B cell (primary cell): ENCODE results near the gene LRRN2. TPM values are rescaled to one million over a fixed set of nuclear protein-coding genes. Genes with fewer than 3 reads are reported as not detected.

Experiments
- ATAC-seq: fragments of 200-7000 bp; cut with Tn5 transposase; one replicate; pipeline ENCODE4 v1.10.0; 2021; ENCODE audit warnings: low read depth, mild to moderate bottlenecking, moderate number of reproducible peaks, moderate library complexity
- CTCF ChIA-PET: fragments of 350-600 bp; sonication (Branson Sonifier 250); formaldehyde crosslinking; loops from one replicate; lab custom pipeline; 2021; ENCODE audit warnings: antibody characterized with exemption, inconsistent platforms; lab: Charles Lee
- POLR2A ChIA-PET: fragments of 350-600 bp; sonication (Branson Sonifier 250); formaldehyde crosslinking; loops from one replicate; lab custom pipeline; 2021; ENCODE audit warnings: antibody characterized with exemption; lab: Charles Lee
- DNase-seq: peaks from one replicate; pipeline ENCODE4 v3.0.0; 2013
- H2AFZ ChIP-seq: 2 replicates; pipeline ENCODE4 v1.6.1; 2012; ENCODE audit warnings: mild to moderate bottlenecking, low read depth, low read length; ENCODE audit not compliant: insufficient read depth, poor library complexity, severe bottlenecking
- H3K27ac ChIP-seq, 2 donors: 1 replicate in 1 of 2; 2 replicates in 1 of 2; pipeline ENCODE4 v1.5.1; 2012 to 2013; ENCODE audit warnings: low read length in 2 of 2, mild to moderate bottlenecking in 2 of 2, moderate library complexity in 1 of 2
- H3K27me3 ChIP-seq, 4 experiments: fragments of 200-600 bp in 1 of 4; sonication (generic) in 1 of 4; replicated peaks in 1 of 4; 1 replicate in 2 of 4; 2 replicates in 2 of 4; pipeline versions ENCODE4 v1.6.1 to v1.7.0; 2013 to 2016; ENCODE audit warnings: low read length in 3 of 4, mild to moderate bottlenecking in 2 of 4, mixed read lengths in 1 of 4, moderate library complexity in 1 of 4; ENCODE audit not compliant: insufficient read depth in 4 of 4, control insufficient read depth in 3 of 4; ENCODE audit errors: control extremely low read depth in 1 of 4
- H3K36me3 ChIP-seq, 2 experiments: replicated peaks in 1 of 2; 1 replicate in 1 of 2; 2 replicates in 1 of 2; pipeline versions ENCODE4 v1.6.1 to v1.7.1; 2013; ENCODE audit warnings: low read length in 1 of 2; ENCODE audit not compliant: insufficient read depth in 2 of 2, control insufficient read depth in 1 of 2; ENCODE audit errors: control extremely low read depth in 1 of 2, extremely low read depth in 1 of 2
- H3K4me1 ChIP-seq, 2 donors: fragments of 200-600 bp in 1 of 2; sonication (generic) in 1 of 2; 1 replicate in 1 of 2; 2 replicates in 1 of 2; pipeline versions ENCODE4 v1.5.1 to v1.6.1; 2013 to 2017; ENCODE audit warnings: low read length in 2 of 2; ENCODE audit not compliant: control insufficient read depth in 2 of 2, insufficient read depth in 2 of 2
- H3K4me2 ChIP-seq: replicated peaks from 2 replicates; pipeline ENCODE3; 2012; ENCODE audit warnings: mild to moderate bottlenecking, low read depth, low read length; ENCODE audit not compliant: poor library complexity, severe bottlenecking
- H3K4me3 ChIP-seq, 5 experiments: fragments of 200-600 bp in 1 of 5; sonication (generic) in 1 of 5; 1 replicate in 3 of 5; 2 replicates in 2 of 5; pipeline versions ENCODE4 v1.5.1 to v1.7.0; 2011 to 2016; ENCODE audit warnings: low read length in 4 of 5, mild to moderate bottlenecking in 4 of 5, low read depth in 2 of 5, control low read depth in 1 of 5, moderate library complexity in 1 of 5; ENCODE audit not compliant: insufficient read depth in 1 of 5; ENCODE audit errors: control extremely low read depth in 1 of 5, extremely low read depth in 1 of 5
- H3K79me2 ChIP-seq: fragments of 200-600 bp; sonication (generic); one replicate; pipeline ENCODE4 v1.6.0; 2016; ENCODE audit warnings: low read length; ENCODE audit not compliant: control insufficient read depth, insufficient read depth
- H3K9ac ChIP-seq: fragments of 200-600 bp; sonication (generic); 2 replicates; pipeline ENCODE4 v1.6.1; 2017; ENCODE audit warnings: mild to moderate bottlenecking, low read length, moderate library complexity
- H3K9me3 ChIP-seq, 3 donors: one replicate each; pipeline versions ENCODE4 v1.6.1 to v1.7.1; 2013; ENCODE audit warnings: low read length in 2 of 3; ENCODE audit not compliant: control insufficient read depth in 2 of 3, insufficient read depth in 1 of 3; ENCODE audit errors: control extremely low read depth in 1 of 3
- H4K20me1 ChIP-seq: 2 replicates; pipeline ENCODE4 v1.6.0; 2012; ENCODE audit warnings: mild to moderate bottlenecking, low read length; ENCODE audit not compliant: insufficient read depth, control insufficient read depth, poor library complexity, severe bottlenecking
- H3K27ac Mint-ChIP-seq: one replicate; pipeline ENCODE4 v1.8.0; 2021; ENCODE audit warnings: mixed read lengths
- H3K27me3 Mint-ChIP-seq: one replicate; pipeline ENCODE4 v1.8.0; 2021; ENCODE audit warnings: mixed read lengths
- H3K4me1 Mint-ChIP-seq: one replicate; pipeline ENCODE4 v1.8.0; 2021; ENCODE audit warnings: mixed read lengths
- H3K4me3 Mint-ChIP-seq: one replicate; pipeline ENCODE4 v1.8.0; 2021; ENCODE audit warnings: mixed read lengths
- H3K9me3 Mint-ChIP-seq: one replicate; pipeline ENCODE4 v1.8.0; 2022; ENCODE audit warnings: mixed read lengths; ENCODE audit not compliant: insufficient read depth
- EZH2 ChIP-seq: IDR thresholded peaks from 2 replicates; pipeline ENCODE4 v1.6.1; 2012; ENCODE audit warnings: borderline replicate concordance, low read depth, mild to moderate bottlenecking, moderate library complexity, low read length; ENCODE audit not compliant: insufficient read depth, poor library complexity, severe bottlenecking
- WGBS: methylation state at CpG from one replicate; pipeline ENCODE4 v1.1.5; 2013; ENCODE audit warnings: missing lambda C conversion rate; ENCODE audit not compliant: insufficient coverage; 5-methylcytosine and 5-hydroxymethylcytosine counted together
- intact Hi-C: fragments of 100-400 bp; cut with micrococcal nuclease; formaldehyde crosslinking; loops from one replicate; pipeline ENCODE4 v1.10.0; 2022
- polyA plus RNA-seq: library from polyadenylated mRNA; depleted of rRNA; stranded (reverse); fragments of >200 nt; gene quantifications from 2 replicates; pipeline ENCODE4 v1.2.3, GENCODE V29; 2012
- total RNA-seq, 2 donors: library from RNA; stranded (reverse); fragments of 120-200 nt in 1 of 2; gene quantifications; 1 replicate in 1 of 2; 2 replicates in 1 of 2; pipeline versions ENCODE4 v1.2.3 to v1.2.4, GENCODE V29; 2013 to 2022
- TF ChIP-seq, protein P1 (sequence below): fragments of 200-600 bp; IDR thresholded peaks from one replicate; pipeline ENCODE4 v1.8.0; 2022; ENCODE audit warnings: antibody characterized with exemption, mild to moderate bottlenecking

The LRRN2 gene
- total and polyA plus RNA-seq, 2 donors (not counting 1 experiment from before 2014, with no cell fraction given): not detected

- H3K9me3 ChIP-seq: no peaks in the 10 kb centered on the region
Observed at GRCh38 chr1:204598319-204598969, 87.1 kb downstream of the LRRN2 start.

More at GRCh38 chr1:204598319-204598969, 87.1 kb downstream of the LRRN2 start:
- ChIA-PET POLR2A (no interaction called here), CTCF (interaction anchor here (1.5 to 1.7 kb wide), 3 partner anchors 10 to 165 kb away, joined by 3 to 6 read pairs (median 3); no protein-coding TSS in a partner anchor)
- H3K27me3 Mint-ChIP-seq: no peaks in the 10 kb centered on the region
- H3K4me3 Mint-ChIP-seq: no peak overlapping the region
- Histone ChIP-seq H3K4me2 (no peak overlapping the region), H3K9ac (no peak overlapping the region), H3K79me2 (no peaks in the 10 kb centered on the region), H3K27me3 (no peaks in the 10 kb centered on the region), H3K27ac (no peak overlapping the region), H3K4me3 (no peak overlapping the region), H4K20me1 (no peaks in the 10 kb centered on the region), H2AFZ (no peak overlapping the region), H3K4me1 (peaks cover 0 to 5% of the 10 kb centered on the region in 2 donors), H3K36me3 (peaks cover 0 to 11% of the 10 kb centered on the region in 2 experiments)
- intact Hi-C loops: no loop called here
- H3K9me3 Mint-ChIP-seq: no peaks in the 10 kb centered on the region
- H3K4me1 Mint-ChIP-seq: peaks cover 12% of the 10 kb centered on the region
- 83% methylated on average over 1 of the region's 4 CpGs for WGBS
- no peak overlapping the region for H3K27ac Mint-ChIP-seq
- DNase-seq: no peak
- TF ChIP-seq, protein P1, sequence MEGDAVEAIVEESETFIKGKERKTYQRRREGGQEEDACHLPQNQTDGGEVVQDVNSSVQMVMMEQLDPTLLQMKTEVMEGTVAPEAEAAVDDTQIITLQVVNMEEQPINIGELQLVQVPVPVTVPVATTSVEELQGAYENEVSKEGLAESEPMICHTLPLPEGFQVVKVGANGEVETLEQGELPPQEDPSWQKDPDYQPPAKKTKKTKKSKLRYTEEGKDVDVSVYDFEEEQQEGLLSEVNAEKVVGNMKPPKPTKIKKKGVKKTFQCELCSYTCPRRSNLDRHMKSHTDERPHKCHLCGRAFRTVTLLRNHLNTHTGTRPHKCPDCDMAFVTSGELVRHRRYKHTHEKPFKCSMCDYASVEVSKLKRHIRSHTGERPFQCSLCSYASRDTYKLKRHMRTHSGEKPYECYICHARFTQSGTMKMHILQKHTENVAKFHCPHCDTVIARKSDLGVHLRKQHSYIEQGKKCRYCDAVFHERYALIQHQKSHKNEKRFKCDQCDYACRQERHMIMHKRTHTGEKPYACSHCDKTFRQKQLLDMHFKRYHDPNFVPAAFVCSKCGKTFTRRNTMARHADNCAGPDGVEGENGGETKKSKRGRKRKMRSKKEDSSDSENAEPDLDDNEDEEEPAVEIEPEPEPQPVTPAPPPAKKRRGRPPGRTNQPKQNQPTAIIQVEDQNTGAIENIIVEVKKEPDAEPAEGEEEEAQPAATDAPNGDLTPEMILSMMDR: no peak
- TF ChIP-seq EZH2: no peak
- ATAC-seq: no peak
